NB4 (cell line): ENCODE measurements around the gene CX3CL1.

Source experiments
- DNase-seq: peaks from one replicate; pipeline ENCODE4 v3.0.0; 2010; ENCODE audit warnings: low read depth
- H3K4me3 ChIP-seq: one replicate; pipeline ENCODE4 v1.5.1; 2011; ENCODE audit warnings: mild to moderate bottlenecking, low read depth, low read length, moderate library complexity
- CTCF ChIP-seq: IDR thresholded peaks from one replicate; pipeline ENCODE4 v1.5.1; 2012; ENCODE audit warnings: low read depth, low read length
- MAX ChIP-seq: IDR thresholded peaks from 2 replicates; pipeline ENCODE4 v1.6.1; 2011; ENCODE audit warnings: low read depth, low read length
- MYC ChIP-seq: IDR thresholded peaks from 2 replicates; pipeline ENCODE4 v1.6.1; 2011; ENCODE audit warnings: low read depth, low read length
- POLR2A ChIP-seq: IDR thresholded peaks from 2 replicates; pipeline ENCODE4 v1.6.1; 2011; ENCODE audit warnings: mild to moderate bottlenecking; ENCODE audit not compliant: insufficient read length; ENCODE audit errors: extremely low read depth

Gene CX3CL1

GRCh38 chr16:57383276-57384247 lies 11.3 kb downstream of the CX3CL1 start:
- no peak overlapping the region for H3K4me3 ChIP-seq
- DNase-seq = peak; percentile 30
- TF ChIP-seq CTCF (no peak), POLR2A (no peak), MAX (no peak), MYC (no peak)

- no peak for TF ChIP-seq POLR2A
- no peak for TF ChIP-seq CTCF
- no peak for TF ChIP-seq MYC
- TF ChIP-seq MAX = no peak
- H3K4me3 ChIP-seq = no peak overlapping the region
- DNase-seq = peak; percentile 62
These were observed 12.2 kb downstream of the CX3CL1 start for GRCh38 chr16:57384248-57385070.

GRCh38 chr16:57385083-57385482 lies 12.8 kb downstream of the CX3CL1 start:
- TF ChIP-seq POLR2A = no peak
- no peak for TF ChIP-seq MYC
- no peak for TF ChIP-seq CTCF
- TF ChIP-seq MAX = no peak

GRCh38 chr16:57386381-57386951 lies 14.2 kb downstream of the CX3CL1 start:
- DNase-seq = no peak
- TF ChIP-seq CTCF (no peak), POLR2A (no peak), MYC (no peak), MAX (no peak)

More at GRCh38 chr16:57385083-57385482, 12.8 kb downstream of the CX3CL1 start:
- H3K4me3 ChIP-seq = no peak overlapping the region
- no peak for DNase-seq

GRCh38 chr16:57387598-57388354 lies 15.5 kb downstream of the CX3CL1 start:
- TF ChIP-seq POLR2A = no peak
- no peak for TF ChIP-seq MYC
- TF ChIP-seq MAX = no peak
- no peak for TF ChIP-seq CTCF
- no peak overlapping the region for H3K4me3 ChIP-seq
- DNase-seq = no peak

More at GRCh38 chr16:57386381-57386951, 14.2 kb downstream of the CX3CL1 start:
- H3K4me3 ChIP-seq = no peak overlapping the region
